Measurements from ENCODE around the gene LMTK3.
A peak's percentile ranks its signal among the peaks of the same experiment; 100 is the strongest.

Gene LMTK3

DNA sequence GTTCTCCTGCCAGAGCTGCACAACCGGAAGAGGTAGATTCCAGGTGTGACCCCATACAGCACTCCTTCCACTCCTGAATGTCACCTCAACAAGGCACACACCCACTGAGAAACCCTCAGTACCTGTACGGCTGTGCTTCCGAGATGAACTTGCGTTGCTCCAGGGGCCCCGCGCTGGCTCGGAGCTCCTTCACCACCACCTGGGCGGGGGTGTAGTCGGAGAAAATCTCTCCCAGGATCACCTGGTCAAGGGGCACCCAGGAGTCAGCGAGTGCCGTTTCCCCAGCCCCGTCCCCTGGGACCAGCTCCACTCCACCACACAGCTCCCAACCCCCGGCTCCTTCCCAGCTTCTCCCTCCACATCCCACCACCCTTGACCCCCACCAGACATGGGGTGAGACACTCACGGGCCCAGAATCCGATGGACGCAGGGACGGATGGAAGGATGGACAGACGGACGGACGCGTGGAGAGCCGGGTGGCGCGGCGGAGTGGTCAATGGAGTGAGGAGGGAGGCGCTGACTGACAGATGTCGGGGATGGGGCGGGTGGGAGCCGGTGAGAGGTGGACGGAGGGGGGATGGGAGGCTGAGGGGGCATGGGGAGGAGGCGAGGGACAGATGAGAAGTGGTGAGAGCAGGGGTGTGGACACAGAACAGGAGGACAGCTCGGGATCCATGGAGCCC is 2.8 kb downstream of the LMTK3 start:
- no peak overlapping the region for H3K27ac ChIP-seq
- TF ChIP-seq CTCF (conservative IDR thresholded peaks at IDR 0.05) (no peak), ZFX (IDR thresholded peaks at IDR 0.05) (no peak)

DNA sequence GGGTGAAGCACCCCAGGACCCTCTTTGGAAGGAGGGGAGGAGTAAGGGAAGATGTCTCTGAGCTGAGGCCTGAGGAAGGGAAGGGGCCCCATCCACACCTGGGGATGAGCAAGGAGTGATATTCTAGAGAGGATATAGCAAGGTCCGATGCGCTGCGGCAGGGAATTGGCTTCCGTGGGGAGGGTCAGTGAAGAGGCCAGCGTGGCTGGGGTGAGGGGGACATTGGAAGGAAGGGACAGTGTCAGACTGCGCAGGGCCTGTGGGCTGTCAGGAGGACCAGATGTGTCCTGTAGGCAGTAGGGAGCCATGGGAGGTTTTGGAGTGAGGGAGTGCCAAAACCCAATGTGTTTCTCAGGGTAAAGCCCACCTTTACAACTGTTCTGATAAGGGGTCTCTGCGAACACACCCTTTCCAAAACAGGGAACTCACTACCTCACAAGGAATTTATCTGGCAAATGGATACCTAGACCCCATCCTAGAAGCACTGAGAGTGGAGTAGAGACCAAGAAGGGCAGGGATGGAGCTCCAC is 3.7 kb downstream of the LMTK3 start:
- TF ChIP-seq CTCF (conservative IDR thresholded peaks at IDR 0.05) (no peak), ZFX (IDR thresholded peaks at IDR 0.05) (no peak)
- H3K27ac ChIP-seq = no peak overlapping the region

DNA sequence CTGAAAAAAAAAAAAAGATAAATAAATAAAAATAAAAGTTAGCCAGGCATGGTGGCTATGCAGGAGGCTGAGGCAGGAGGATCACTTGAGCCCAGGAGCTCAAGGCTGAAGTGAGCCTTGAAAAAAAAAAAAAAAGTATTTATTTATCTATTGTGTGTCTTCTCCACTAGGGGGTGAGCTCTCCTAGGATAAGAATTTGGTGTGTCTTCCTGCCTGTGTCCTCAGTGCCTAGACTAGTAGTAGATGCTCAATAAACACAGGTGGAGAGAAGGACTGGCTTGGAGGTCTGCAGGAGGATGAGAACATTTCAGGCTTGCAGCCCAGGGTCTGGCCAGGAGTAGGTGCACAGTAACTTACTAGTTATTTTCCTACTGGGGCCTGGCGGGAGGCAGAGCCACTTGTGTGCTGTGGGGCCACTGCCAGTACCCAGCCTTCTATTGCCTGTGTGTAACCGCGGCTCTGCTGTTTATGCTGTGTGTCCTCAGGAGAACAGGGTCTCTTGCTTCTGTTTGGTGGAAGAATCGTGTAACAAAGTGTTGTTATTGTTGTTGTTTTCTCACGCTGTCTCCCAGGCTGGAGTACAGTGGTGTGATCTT is 5.4 kb downstream of the LMTK3 start:
- no peak overlapping the region for H3K27ac ChIP-seq
- TF ChIP-seq ZFX (IDR thresholded peaks at IDR 0.05) = no peak
- peak; percentile 50 for TF ChIP-seq CTCF (conservative IDR thresholded peaks at IDR 0.05)

DNA sequence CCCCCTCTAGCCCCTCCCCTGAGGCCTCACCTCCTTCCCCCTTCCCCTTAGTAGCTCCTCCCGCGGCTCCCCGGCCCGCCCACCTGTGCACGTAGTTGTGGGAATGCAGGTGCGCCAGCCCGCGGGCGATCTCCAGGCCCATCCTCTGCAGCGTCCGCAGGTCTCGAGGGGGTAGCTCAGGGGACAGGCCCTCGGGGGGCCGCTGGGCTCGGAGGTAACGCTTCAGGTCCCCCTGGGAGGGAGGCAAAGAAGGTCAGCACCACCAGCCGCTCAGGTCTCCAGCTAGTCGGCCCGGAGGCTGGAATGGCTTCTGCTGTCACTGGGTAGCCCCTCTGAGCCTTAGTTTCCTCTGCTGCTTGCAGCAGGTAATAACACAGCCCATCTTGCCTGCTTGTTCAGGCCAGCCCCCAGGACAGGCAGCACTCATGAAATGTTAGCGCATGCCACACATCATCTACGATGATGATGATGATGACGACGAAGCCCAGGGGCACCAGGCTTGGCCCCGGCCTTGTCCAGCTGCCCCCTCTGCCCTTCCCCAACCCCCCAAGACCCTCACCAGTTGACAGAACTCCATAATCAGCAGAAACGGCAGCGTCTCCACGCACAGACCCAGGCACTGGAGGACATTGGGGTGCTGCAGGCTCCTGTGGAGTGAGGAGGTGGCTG is 9.2 kb downstream of the LMTK3 start:
- peak overlapping the region; percentile 33 for H3K27ac ChIP-seq
- TF ChIP-seq CTCF (conservative IDR thresholded peaks at IDR 0.05) = no peak
- TF ChIP-seq ZFX (IDR thresholded peaks at IDR 0.05) = no peak

- peak overlapping the region; percentile 81 for H3K27ac ChIP-seq
- no peak for TF ChIP-seq ZFX (IDR thresholded peaks at IDR 0.05)
- no peak for TF ChIP-seq CTCF (conservative IDR thresholded peaks at IDR 0.05)
Measured at GRCh38 chr19:48501494-48502349, 9.9 kb downstream of the LMTK3 start.

DNA sequence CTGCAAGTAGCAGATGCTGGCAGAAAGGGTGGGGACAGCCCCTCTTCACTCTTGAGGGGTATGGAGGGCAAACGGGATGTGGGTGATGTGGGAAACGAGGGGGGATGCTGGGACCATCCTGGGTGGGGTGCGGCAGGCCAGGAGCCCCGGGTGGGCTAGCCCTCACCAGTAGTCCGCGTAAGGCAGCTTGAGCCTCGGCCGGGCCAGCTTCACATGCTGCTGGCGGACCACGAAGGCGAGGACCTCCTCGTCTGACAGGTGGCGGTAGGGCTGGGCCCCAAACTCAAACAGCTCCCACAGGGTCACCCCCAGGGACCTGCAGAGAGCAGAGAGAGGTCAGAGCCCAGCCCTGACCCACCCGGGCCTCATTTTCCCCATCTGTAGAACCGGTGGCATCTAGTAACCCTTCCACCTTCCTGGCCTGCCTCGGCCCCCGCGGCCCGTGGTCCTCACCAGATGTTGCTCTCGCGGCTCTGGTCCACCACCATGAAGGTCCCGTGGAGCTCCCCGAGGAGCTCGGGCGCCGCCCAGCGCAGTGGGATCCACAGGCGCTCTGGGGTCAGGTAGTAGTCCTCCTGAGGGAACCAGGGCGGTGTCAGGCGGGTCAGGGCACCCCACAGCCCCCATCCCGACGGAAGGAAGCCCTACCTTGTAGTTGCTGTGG is 10.7 kb downstream of the LMTK3 start:
- peak overlapping the region; percentile 81 for H3K27ac ChIP-seq
- TF ChIP-seq ZFX (IDR thresholded peaks at IDR 0.05) (no peak), CTCF (conservative IDR thresholded peaks at IDR 0.05) (no peak)

Data from C4-2B (cell line).